Neural progenitor cell (in vitro differentiated cells): ENCODE results near the gene COMP. TPM values are rescaled to one million over a fixed set of nuclear protein-coding genes. Genes with fewer than 3 reads are reported as not detected.

Source experiments
- DNase-seq: peaks from one replicate; pipeline ENCODE4 v3.0.0-alpha.2; 2016; ENCODE audit warnings: low spot score
- H2AFZ ChIP-seq: fragments of 200-600 bp; sonication (generic); replicated peaks from 2 replicates; pipeline ENCODE4 v1.6.1; 2016; ENCODE audit warnings: antibody characterized with exemption
- H3F3A ChIP-seq: fragments of 200-600 bp; sonication (generic); 2 replicates; pipeline ENCODE4 v1.6.1; 2016; ENCODE audit warnings: antibody characterized with exemption, low read depth
- H3K27ac ChIP-seq: fragments of 200-600 bp; sonication (generic); 2 replicates; pipeline ENCODE4 v1.5.1; 2016; ENCODE audit warnings: mild to moderate bottlenecking
- H3K27me3 ChIP-seq: fragments of 200-600 bp; sonication (generic); 2 replicates; pipeline ENCODE4 v1.6.1; 2016; ENCODE audit warnings: mild to moderate bottlenecking, moderate library complexity
- H3K36me3 ChIP-seq: fragments of 200-600 bp; sonication (generic); 2 replicates; pipeline ENCODE4 v1.5.1; 2016
- H3K4me1 ChIP-seq: fragments of 200-600 bp; sonication (generic); 2 replicates; pipeline ENCODE4 v1.6.1; 2016; ENCODE audit warnings: mixed run types
- H3K4me2 ChIP-seq: fragments of 200-600 bp; sonication (generic); 2 replicates; pipeline ENCODE4 v1.6.1; 2016
- H3K4me3 ChIP-seq: fragments of 200-600 bp; sonication (generic); 2 replicates; pipeline ENCODE4 v1.5.1; 2016
- H3K79me2 ChIP-seq: fragments of 200-600 bp; sonication (generic); 2 replicates; pipeline ENCODE4 v1.6.1; 2016; ENCODE audit warnings: low read depth
- H3K9ac ChIP-seq: fragments of 200-600 bp; sonication (generic); 2 replicates; pipeline ENCODE4 v1.6.1; 2016
- H3K9me3 ChIP-seq: fragments of 200-600 bp; sonication (generic); 2 replicates; pipeline ENCODE4 v1.5.1; 2016; ENCODE audit warnings: low read depth
- H4K20me1 ChIP-seq: fragments of 200-600 bp; sonication (generic); 2 replicates; pipeline ENCODE4 v1.6.1; 2016; ENCODE audit warnings: low read depth
- H3K27ac Mint-ChIP-seq: 3 replicates; pipeline ENCODE4 v1.8.0; 2021; ENCODE audit warnings: mixed read lengths
- H3K27me3 Mint-ChIP-seq: 2 replicates; pipeline ENCODE4 v1.8.0; 2022; ENCODE audit warnings: low read depth, mild to moderate bottlenecking, inconsistent platforms, moderate library complexity, mixed read lengths; ENCODE audit not compliant: insufficient read depth
- H3K36me3 Mint-ChIP-seq: 3 replicates; pipeline ENCODE4 v1.8.0; 2021; ENCODE audit warnings: mixed read lengths
- H3K4me1 Mint-ChIP-seq: 3 replicates; pipeline ENCODE4 v1.8.0; 2021; ENCODE audit warnings: mixed read lengths
- H3K4me3 Mint-ChIP-seq: 3 replicates; pipeline ENCODE4 v1.8.0; 2021; ENCODE audit warnings: mild to moderate bottlenecking, moderate library complexity, mixed read lengths
- H3K9me3 Mint-ChIP-seq: 3 replicates; pipeline ENCODE4 v1.8.0; 2020; ENCODE audit warnings: mixed read lengths
- EZH2 ChIP-seq: fragments of 200-600 bp; sonication (generic); IDR thresholded peaks from 2 replicates; pipeline ENCODE4 v1.6.1; 2017; ENCODE audit warnings: antibody characterized with exemption, mild to moderate bottlenecking, moderate library complexity
- EZH2phosphoT487 ChIP-seq: fragments of 200-600 bp; sonication (generic); IDR thresholded peaks from 2 replicates; pipeline ENCODE4 v1.6.1; 2017; ENCODE audit warnings: antibody characterized with exemption
- total RNA-seq: library from RNA; depleted of rRNA; stranded (reverse); fragments of >200 nt; gene quantifications from 2 replicates; pipeline ENCODE4 v1.2.3, GENCODE V29; 2015; ENCODE audit warnings: low replicate concordance
- TF ChIP-seq, protein P1 (sequence below): fragments of 200-600 bp; sonication (generic); IDR thresholded peaks from 2 replicates; pipeline ENCODE4 v1.5.1; 2017; ENCODE audit warnings: antibody characterized with exemption, mild to moderate bottlenecking

Gene COMP
- total RNA-seq, 1 donor from 2014 or later, result not detected

DNA sequence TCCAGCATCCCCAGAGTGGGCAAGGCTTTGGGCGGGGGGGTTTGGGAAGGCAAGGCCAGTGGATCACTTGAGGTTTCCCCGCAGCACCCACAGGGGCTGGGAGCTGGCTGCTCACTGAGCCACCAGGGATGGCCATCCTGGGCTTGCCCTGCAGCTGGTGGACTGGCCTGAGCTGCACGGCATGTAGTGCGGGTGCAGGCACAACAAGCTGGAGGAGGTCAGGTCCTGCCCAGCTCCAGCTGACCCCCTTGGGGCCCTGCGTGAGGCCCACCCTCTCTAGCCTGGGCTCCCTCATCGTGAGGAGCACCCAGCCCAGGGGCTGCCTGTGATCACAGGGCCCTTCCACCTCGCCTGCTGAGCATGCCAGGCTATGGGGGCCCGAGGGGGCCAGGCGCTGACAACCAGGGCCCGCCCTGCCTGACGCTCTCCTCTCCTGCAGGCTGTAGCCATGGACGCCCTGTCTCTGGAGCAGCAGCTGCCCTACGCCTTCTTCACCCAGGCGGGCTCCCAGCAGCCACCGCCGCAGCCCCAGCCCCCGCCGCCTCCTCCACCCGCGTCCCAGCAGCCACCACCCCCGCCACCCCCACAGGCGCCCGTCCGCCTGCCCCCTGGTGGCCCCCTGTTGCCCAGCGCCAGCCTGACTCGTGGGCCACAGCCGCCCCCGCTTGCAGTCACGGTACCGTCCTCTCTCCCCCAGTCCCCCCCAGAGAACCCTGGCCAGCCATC is 22.9 kb downstream of the COMP start:
- peaks cover 25% of the 10 kb centered on the region for H3K27me3 ChIP-seq
- Mint-ChIP-seq H3K4me1 (no peaks in the 10 kb centered on the region), H3K27ac (no peak overlapping the region), H3K9me3 (no peaks in the 10 kb centered on the region), H3K27me3 (peaks cover 8% of the 10 kb centered on the region), H3K4me3 (no peak overlapping the region), H3K36me3 (no peaks in the 10 kb centered on the region)
- TF ChIP-seq EZH2, result no peak
- TF ChIP-seq, protein P1, sequence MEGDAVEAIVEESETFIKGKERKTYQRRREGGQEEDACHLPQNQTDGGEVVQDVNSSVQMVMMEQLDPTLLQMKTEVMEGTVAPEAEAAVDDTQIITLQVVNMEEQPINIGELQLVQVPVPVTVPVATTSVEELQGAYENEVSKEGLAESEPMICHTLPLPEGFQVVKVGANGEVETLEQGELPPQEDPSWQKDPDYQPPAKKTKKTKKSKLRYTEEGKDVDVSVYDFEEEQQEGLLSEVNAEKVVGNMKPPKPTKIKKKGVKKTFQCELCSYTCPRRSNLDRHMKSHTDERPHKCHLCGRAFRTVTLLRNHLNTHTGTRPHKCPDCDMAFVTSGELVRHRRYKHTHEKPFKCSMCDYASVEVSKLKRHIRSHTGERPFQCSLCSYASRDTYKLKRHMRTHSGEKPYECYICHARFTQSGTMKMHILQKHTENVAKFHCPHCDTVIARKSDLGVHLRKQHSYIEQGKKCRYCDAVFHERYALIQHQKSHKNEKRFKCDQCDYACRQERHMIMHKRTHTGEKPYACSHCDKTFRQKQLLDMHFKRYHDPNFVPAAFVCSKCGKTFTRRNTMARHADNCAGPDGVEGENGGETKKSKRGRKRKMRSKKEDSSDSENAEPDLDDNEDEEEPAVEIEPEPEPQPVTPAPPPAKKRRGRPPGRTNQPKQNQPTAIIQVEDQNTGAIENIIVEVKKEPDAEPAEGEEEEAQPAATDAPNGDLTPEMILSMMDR, result peak; percentile 35
- peaks cover 3% of the 10 kb centered on the region for H3K4me1 ChIP-seq
- H3K27ac ChIP-seq, result no peak overlapping the region
- no peak overlapping the region for H3K4me2 ChIP-seq
- H3K9me3 ChIP-seq, result no peaks in the 10 kb centered on the region
- DNase-seq, result no peak
- H3K4me3 ChIP-seq, result no peak overlapping the region
- no peaks in the 10 kb centered on the region for H3K36me3 ChIP-seq
- H3K79me2 ChIP-seq, result no peaks in the 10 kb centered on the region
- H3K9ac ChIP-seq, result no peak overlapping the region
- H2AFZ ChIP-seq, result no peak overlapping the region
- peaks cover 5% of the 10 kb centered on the region for H3F3A ChIP-seq
- H4K20me1 ChIP-seq, result peaks cover 18% of the 10 kb centered on the region

DNA sequence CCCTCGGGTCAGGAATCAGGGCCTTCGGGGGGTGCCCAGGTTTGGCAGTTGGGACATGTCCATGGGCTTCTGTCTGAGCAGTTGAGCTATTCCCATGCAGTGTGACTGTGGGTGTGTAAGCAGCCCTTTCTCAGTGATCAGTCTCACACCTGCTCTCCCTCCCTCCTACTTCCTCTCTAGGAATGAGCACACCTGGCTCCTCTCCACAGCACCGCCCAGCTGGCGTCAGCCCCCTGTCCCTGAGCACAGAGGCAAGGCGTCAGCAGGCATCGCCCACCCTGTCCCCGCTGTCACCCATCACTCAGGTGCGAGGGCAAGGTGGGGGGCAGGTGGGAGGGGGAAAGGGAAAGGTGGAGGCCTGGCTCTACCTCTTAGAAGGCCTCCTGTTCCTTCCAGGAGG is 25.9 kb downstream of the COMP start:
- DNase-seq, result no peak
- Mint-ChIP-seq H3K27ac (no peak overlapping the region), H3K36me3 (no peaks in the 10 kb centered on the region), H3K9me3 (no peaks in the 10 kb centered on the region), H3K27me3 (peaks cover 6% of the 10 kb centered on the region), H3K4me3 (no peak overlapping the region), H3K4me1 (no peaks in the 10 kb centered on the region)
- TF ChIP-seq, protein P1, result no peak
- no peak for TF ChIP-seq EZH2
- TF ChIP-seq EZH2phosphoT487, result no peak
- no peaks in the 10 kb centered on the region for H3K27me3 ChIP-seq
- H3K9me3 ChIP-seq, result no peaks in the 10 kb centered on the region
- H3K4me2 ChIP-seq, result no peak overlapping the region
- H3K4me3 ChIP-seq, result no peak overlapping the region
- no peak overlapping the region for H2AFZ ChIP-seq
- peaks cover 3% of the 10 kb centered on the region for H3K4me1 ChIP-seq
- no peak overlapping the region for H3K27ac ChIP-seq
- peaks cover 5% of the 10 kb centered on the region for H3F3A ChIP-seq
- no peak overlapping the region for H3K9ac ChIP-seq
- no peaks in the 10 kb centered on the region for H3K36me3 ChIP-seq
- H3K79me2 ChIP-seq, result no peaks in the 10 kb centered on the region
- peaks cover 8% of the 10 kb centered on the region for H4K20me1 ChIP-seq

DNA sequence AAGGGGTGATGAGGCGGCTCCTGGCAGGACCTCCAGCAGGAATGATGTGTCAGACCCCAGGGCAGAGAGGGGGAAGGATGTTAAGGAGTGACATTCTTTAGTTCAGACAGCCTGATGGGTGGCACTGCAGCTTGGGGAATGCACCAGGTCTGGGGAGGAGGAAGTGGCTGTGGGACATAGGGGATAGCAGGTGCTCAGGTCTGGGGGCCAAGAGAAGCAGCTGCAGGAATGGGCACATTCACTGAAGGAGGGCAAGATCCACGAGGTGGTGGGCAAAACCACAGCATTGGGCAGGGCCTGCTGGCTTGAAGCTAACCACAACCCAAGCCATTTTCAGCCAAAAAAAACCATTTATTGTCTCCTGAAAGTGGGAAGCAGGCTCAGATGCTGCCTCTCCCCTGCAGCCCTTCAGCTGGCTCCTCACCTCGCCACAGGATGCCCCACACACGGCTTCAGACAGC is 26.5 kb downstream of the COMP start:
- no peak overlapping the region for H3K4me3 ChIP-seq
- no peaks in the 10 kb centered on the region for H3K9me3 Mint-ChIP-seq
- no peak for DNase-seq
- H3K27me3 Mint-ChIP-seq, result peaks cover 6% of the 10 kb centered on the region
- no peaks in the 10 kb centered on the region for H3K36me3 ChIP-seq
- no peak overlapping the region for H3K4me2 ChIP-seq
- H3K27ac Mint-ChIP-seq, result peak overlapping the region; percentile 74
- H3K9me3 ChIP-seq, result no peaks in the 10 kb centered on the region
- no peak overlapping the region for H3K27ac ChIP-seq
- no peak overlapping the region for H3K4me3 Mint-ChIP-seq
- peaks cover 8% of the 10 kb centered on the region for H4K20me1 ChIP-seq
- no peaks in the 10 kb centered on the region for H3K36me3 Mint-ChIP-seq
- no peak overlapping the region for H2AFZ ChIP-seq
- no peaks in the 10 kb centered on the region for H3K79me2 ChIP-seq
- H3K4me1 Mint-ChIP-seq, result no peaks in the 10 kb centered on the region
- TF ChIP-seq EZH2phosphoT487, result no peak
- TF ChIP-seq, protein P1, result no peak
- TF ChIP-seq EZH2, result no peak
- peaks cover 3% of the 10 kb centered on the region for H3K4me1 ChIP-seq
- peaks cover 4% of the 10 kb centered on the region for H3F3A ChIP-seq
- no peak overlapping the region for H3K9ac ChIP-seq
- H3K27me3 ChIP-seq, result no peaks in the 10 kb centered on the region
